ENCODE results near the gene DCLRE1B. TPM values are rescaled to one million over a fixed set of nuclear protein-coding genes. Genes with fewer than 3 reads are reported as not detected.
A peak's percentile ranks its signal among the peaks of the same experiment; 100 is the strongest.

DCLRE1B gene
- polyA plus RNA-seq, 1 donor (not counting 4 experiments of a cell fraction or from before 2014, with no cell fraction given), result 5.4 TPM

DNA sequence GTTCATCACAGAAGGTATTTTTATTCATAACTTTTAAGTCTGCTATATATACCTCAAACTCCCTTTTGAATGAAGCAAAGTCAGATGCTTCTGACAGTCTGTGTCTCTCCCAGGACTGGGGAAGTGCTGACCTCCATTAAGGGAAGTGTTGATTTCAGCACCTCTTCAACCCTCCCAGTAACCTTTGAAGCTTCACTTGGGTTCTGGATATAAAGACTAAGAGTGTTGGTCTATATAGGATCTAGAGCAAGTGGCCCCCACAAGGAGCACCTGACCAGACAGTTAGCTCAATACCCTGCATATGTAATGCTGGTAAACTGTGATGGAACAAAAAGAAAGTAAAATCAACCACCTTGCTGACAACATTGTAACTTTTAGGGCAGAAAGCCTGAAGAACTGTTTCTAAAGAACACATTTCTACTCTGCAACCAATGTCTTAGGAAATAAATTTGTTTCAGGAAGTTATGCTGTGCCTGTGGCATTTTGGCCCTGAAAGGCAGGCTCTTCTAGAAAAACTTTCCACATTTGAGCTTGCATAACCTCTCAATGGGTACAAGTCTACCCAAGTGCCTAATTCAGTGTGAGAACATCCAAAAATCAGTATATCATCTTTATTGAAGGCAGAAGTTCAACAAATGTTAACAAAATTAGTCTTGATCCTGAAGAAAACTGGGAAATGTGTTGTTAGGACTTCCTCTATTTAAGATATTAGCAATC lies 32.7 kb upstream of the DCLRE1B start:
- peaks cover 53% of the 10 kb centered on the region for H3K4me1 ChIP-seq (ENCODE audit: control insufficient read depth, extremely low read depth, insufficient read depth, low read length)
- no peak for TF ChIP-seq EZH2 (IDR thresholded peaks at IDR 0.05; ENCODE audit: low read length)
- TF ChIP-seq, protein P1, sequence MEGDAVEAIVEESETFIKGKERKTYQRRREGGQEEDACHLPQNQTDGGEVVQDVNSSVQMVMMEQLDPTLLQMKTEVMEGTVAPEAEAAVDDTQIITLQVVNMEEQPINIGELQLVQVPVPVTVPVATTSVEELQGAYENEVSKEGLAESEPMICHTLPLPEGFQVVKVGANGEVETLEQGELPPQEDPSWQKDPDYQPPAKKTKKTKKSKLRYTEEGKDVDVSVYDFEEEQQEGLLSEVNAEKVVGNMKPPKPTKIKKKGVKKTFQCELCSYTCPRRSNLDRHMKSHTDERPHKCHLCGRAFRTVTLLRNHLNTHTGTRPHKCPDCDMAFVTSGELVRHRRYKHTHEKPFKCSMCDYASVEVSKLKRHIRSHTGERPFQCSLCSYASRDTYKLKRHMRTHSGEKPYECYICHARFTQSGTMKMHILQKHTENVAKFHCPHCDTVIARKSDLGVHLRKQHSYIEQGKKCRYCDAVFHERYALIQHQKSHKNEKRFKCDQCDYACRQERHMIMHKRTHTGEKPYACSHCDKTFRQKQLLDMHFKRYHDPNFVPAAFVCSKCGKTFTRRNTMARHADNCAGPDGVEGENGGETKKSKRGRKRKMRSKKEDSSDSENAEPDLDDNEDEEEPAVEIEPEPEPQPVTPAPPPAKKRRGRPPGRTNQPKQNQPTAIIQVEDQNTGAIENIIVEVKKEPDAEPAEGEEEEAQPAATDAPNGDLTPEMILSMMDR (optimal IDR thresholded peaks at IDR 0.05 in 1 of 3, IDR thresholded peaks at IDR 0.05 in 1 of 3, conservative IDR thresholded peaks at IDR 0.05 in 1 of 3; ENCODE audit: extremely low read depth in 1 of 3, insufficient read depth in 2 of 3, low read length in 3 of 3), result no peak
- dilution Hi-C loops (cut with MboI; ENCODE audit: extremely low pct_ligation_motif_present, low sequenced_read_pairs), result no loop called here
- no peaks in the 10 kb centered on the region for H3K9me1 ChIP-seq (ENCODE audit: control insufficient read depth, extremely low read depth, insufficient read depth, low read length)
- H2AFZ ChIP-seq (ENCODE audit: control insufficient read depth, low read length), result peak overlapping the region; percentile 33
- DNase-seq (ENCODE audit: low read depth, low spot score) (no peak), FAIRE-seq (no peak)
- no peaks in the 10 kb centered on the region for H3K79me2 ChIP-seq (ENCODE audit: control insufficient read depth, insufficient read depth, low read length)
- H3K36me3 ChIP-seq (ENCODE audit: control insufficient read depth in 2 of 2, extremely low read depth in 1 of 2, insufficient read depth in 2 of 2, low read length in 2 of 2), result no peaks in the 10 kb centered on the region
- no peak overlapping the region for H3K4me3 ChIP-seq (ENCODE audit: control insufficient read depth in 2 of 3, extremely low read depth in 1 of 3, insufficient read depth in 2 of 3, low read depth in 1 of 3, low read length in 3 of 3)
- H3K4me2 ChIP-seq (ENCODE audit: control insufficient read depth, extremely low read depth, insufficient read depth, low read depth, low read length), result peak overlapping the region; percentile 39
- H3K27ac ChIP-seq (ENCODE audit: control insufficient read depth, insufficient read depth, low read length), result no peak overlapping the region
- no peak overlapping the region for H3K9ac ChIP-seq (ENCODE audit: control insufficient read depth, extremely low read depth, insufficient read depth, low read length)
- no peaks in the 10 kb centered on the region for H4K20me1 ChIP-seq (ENCODE audit: control insufficient read depth, extremely low read depth, insufficient read depth, low read length)
- no peaks in the 10 kb centered on the region for H3K27me3 ChIP-seq (ENCODE audit: control insufficient read depth, extremely low read depth, insufficient read depth, low read length)
- H3K9me3 ChIP-seq (ENCODE audit: control insufficient read depth, low read depth, low read length), result no peaks in the 10 kb centered on the region

DNA sequence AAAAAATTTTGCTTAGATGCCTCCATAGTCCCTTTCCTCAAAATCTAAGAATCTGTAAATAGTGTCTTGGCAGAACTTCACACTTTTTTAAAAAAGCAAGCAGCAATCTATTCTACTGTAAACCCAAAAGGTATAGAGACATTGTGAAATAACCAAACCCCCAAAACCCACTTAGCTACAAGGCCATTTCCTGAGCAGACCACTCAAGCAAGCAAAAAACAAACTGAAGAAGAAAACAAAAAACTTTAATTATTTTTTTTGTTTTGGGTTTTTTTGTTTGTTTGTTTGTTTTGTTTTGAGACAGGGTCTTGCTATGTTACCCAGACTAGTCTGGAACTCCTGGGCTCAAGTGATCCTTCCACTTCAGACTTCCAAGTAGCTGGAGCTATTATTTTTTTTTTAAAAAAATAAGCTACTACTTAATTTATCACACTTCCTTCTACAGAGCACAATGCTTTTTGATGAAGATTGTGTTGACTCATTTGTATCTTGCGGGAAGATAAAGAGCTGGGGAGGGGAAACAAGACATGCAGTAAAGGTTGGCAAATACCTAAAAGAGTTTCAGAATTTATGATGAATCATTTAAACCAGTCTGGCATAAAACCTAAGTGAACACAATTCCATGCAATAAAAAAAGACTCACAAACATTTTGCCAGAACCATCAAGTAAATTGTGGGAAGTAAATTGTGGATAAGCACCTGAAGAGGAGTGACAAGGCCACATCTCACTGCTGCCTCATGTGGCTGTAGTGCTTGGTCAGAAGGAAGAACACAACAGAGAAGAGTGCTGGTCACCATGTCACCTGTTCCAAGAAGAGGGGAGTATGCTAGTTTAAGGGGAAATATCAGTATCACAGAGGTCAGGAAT lies 30.9 kb upstream of the DCLRE1B start:
- no peaks in the 10 kb centered on the region for H3K9me1 ChIP-seq (ENCODE audit: control insufficient read depth, extremely low read depth, insufficient read depth, low read length)
- peak overlapping the region; percentile 57 for H3K4me2 ChIP-seq (ENCODE audit: control insufficient read depth, extremely low read depth, insufficient read depth, low read depth, low read length)
- no peaks in the 10 kb centered on the region for H3K9me3 ChIP-seq (ENCODE audit: control insufficient read depth, low read depth, low read length)
- no peaks in the 10 kb centered on the region for H3K36me3 ChIP-seq (ENCODE audit: control insufficient read depth in 2 of 2, extremely low read depth in 1 of 2, insufficient read depth in 2 of 2, low read length in 2 of 2)
- H3K27ac ChIP-seq (ENCODE audit: control insufficient read depth, insufficient read depth, low read length), result peak overlapping the region; percentile 26
- H3K79me2 ChIP-seq (ENCODE audit: control insufficient read depth, insufficient read depth, low read length), result no peaks in the 10 kb centered on the region
- no peaks in the 10 kb centered on the region for H4K20me1 ChIP-seq (ENCODE audit: control insufficient read depth, extremely low read depth, insufficient read depth, low read length)
- H3K9ac ChIP-seq (ENCODE audit: control insufficient read depth, extremely low read depth, insufficient read depth, low read length), result no peak overlapping the region
- H3K4me1 ChIP-seq (ENCODE audit: control insufficient read depth, extremely low read depth, insufficient read depth, low read length), result peaks cover 39% of the 10 kb centered on the region
- TF ChIP-seq, protein P1 (optimal IDR thresholded peaks at IDR 0.05 in 1 of 3, IDR thresholded peaks at IDR 0.05 in 1 of 3, conservative IDR thresholded peaks at IDR 0.05 in 1 of 3; ENCODE audit: extremely low read depth in 1 of 3, insufficient read depth in 2 of 3, low read length in 3 of 3), result peak; percentile 26 to 54 (median 35)
- no peak for TF ChIP-seq EZH2 (IDR thresholded peaks at IDR 0.05; ENCODE audit: low read length)
- dilution Hi-C loops (cut with MboI; ENCODE audit: extremely low pct_ligation_motif_present, low sequenced_read_pairs), result no loop called here
- no peak overlapping the region for H2AFZ ChIP-seq (ENCODE audit: control insufficient read depth, low read length)
- no peaks in the 10 kb centered on the region for H3K27me3 ChIP-seq (ENCODE audit: control insufficient read depth, extremely low read depth, insufficient read depth, low read length)
- DNase-seq (ENCODE audit: low read depth, low spot score), result peak; percentile 60
- peak; percentile 85 for FAIRE-seq
- H3K4me3 ChIP-seq (ENCODE audit: control insufficient read depth in 2 of 3, extremely low read depth in 1 of 3, insufficient read depth in 2 of 3, low read depth in 1 of 3, low read length in 3 of 3), result no peak overlapping the region
